DOHH2 (cell line): ENCODE results near the gene RALA.

Experiments used
- H3F3A ChIP-seq: fragments of 200-600 bp; sonication (generic), shearing (Covaris generic); 2 replicates; pipeline ENCODE4 v1.6.0; 2016; ENCODE audit warnings: antibody characterized with exemption, mild to moderate bottlenecking; ENCODE audit not compliant: control insufficient read depth, insufficient read depth
- H3K27ac ChIP-seq: fragments of 200-600 bp; sonication (generic); 2 replicates; pipeline ENCODE4 v1.5.1; 2014; ENCODE audit warnings: low read depth, mild to moderate bottlenecking, low read length, moderate library complexity
- H3K27me3 ChIP-seq: fragments of 200-600 bp; sonication (generic); 2 replicates; pipeline ENCODE4 v1.6.1; 2014; ENCODE audit warnings: mild to moderate bottlenecking, low read length, mixed read lengths; ENCODE audit not compliant: control insufficient read depth
- H3K36me3 ChIP-seq: fragments of 200-600 bp; sonication (generic); 2 replicates; pipeline ENCODE4 v1.6.1; 2014; ENCODE audit warnings: mild to moderate bottlenecking, low read length, moderate library complexity, mixed read lengths; ENCODE audit not compliant: control insufficient read depth
- H3K4me1 ChIP-seq: fragments of 200-600 bp; sonication (generic); 2 replicates; pipeline ENCODE4 v1.6.1; 2014; ENCODE audit warnings: mild to moderate bottlenecking, low read length, mixed read lengths; ENCODE audit not compliant: control insufficient read depth
- H3K4me2 ChIP-seq: fragments of 200-600 bp; sonication (generic); 2 replicates; pipeline ENCODE4 v1.6.0; 2014; ENCODE audit warnings: mild to moderate bottlenecking, low read length, moderate library complexity
- H3K4me3 ChIP-seq: fragments of 200-600 bp; sonication (generic); 2 replicates; pipeline ENCODE4 v1.5.1; 2014; ENCODE audit warnings: mild to moderate bottlenecking, low read length, mixed read lengths
- H3K79me2 ChIP-seq: fragments of 200-600 bp; sonication (generic); 2 replicates; pipeline ENCODE4 v1.6.1; 2014; ENCODE audit warnings: mild to moderate bottlenecking, low read length, mixed read lengths; ENCODE audit not compliant: control insufficient read depth
- H3K9me2 ChIP-seq: fragments of 200-600 bp; sonication (generic); replicated peaks from 2 replicates; pipeline ENCODE4 v1.6.1; 2014; ENCODE audit warnings: mild to moderate bottlenecking, low read length, mixed read lengths; ENCODE audit not compliant: control insufficient read depth
- H3K9me3 ChIP-seq: fragments of 200-600 bp; sonication (generic); 2 replicates; pipeline ENCODE4 v1.6.1; 2014; ENCODE audit warnings: antibody characterized with exemption, low read length, mixed read lengths; ENCODE audit not compliant: control insufficient read depth, insufficient read depth
- H4K20me1 ChIP-seq: fragments of 200-600 bp; sonication (generic); 2 replicates; pipeline ENCODE4 v1.6.0; 2014; ENCODE audit warnings: low read depth, mild to moderate bottlenecking, antibody characterized with exemption, low read length, moderate library complexity; ENCODE audit not compliant: control insufficient read depth, insufficient read depth
- EZH2phosphoT487 ChIP-seq: fragments of 200-600 bp; sonication (generic); IDR thresholded peaks from 2 replicates; pipeline ENCODE4 v1.6.1; 2017; ENCODE audit warnings: borderline replicate concordance, mild to moderate bottlenecking, antibody characterized with exemption, low read length, moderate library complexity, mixed read lengths
- TF ChIP-seq, protein P1 (sequence below): fragments of 200-600 bp; sonication (generic); IDR thresholded peaks from one replicate; pipeline ENCODE4 v1.5.1; 2014; ENCODE audit warnings: antibody characterized with exemption, mild to moderate bottlenecking, low read depth, low read length; ENCODE audit not compliant: poor library complexity, severe bottlenecking

Gene RALA

DNA sequence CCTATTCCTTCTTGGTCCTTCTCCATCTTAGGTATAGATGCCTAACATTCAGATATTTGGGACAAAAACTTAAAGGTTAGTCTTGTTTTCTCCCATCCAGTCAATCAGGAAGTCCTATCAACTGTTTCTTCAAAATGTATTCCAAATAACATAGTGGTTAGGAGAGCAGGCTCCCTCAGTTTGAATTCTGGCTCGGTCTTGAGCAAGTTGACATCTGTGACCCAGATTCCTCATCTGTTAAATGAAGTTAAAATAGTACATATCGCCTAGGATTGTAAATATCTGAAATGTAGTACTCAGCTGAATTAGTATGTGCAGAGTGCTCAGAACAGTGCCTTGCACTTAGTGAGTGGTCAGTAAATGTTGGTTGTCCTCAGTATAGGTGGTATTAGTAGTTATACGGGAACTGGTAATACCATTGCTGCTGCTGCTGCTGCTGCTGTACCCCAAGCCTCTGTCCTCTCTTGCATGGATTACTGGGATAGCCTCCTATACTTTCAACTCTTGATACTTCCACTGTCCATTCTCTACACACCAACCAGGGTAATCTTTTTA lies 58.6 kb downstream of the RALA start:
- Histone ChIP-seq H3F3A (no peaks in the 10 kb centered on the region), H4K20me1 (no peaks in the 10 kb centered on the region), H3K9me2 (no peaks in the 10 kb centered on the region), H3K79me2 (peaks cover 47% of the 10 kb centered on the region), H3K4me1 (0 out of 2 replicates have a peak, but pooled peaks cover 3% of the 10 kb centered on the region), H3K9me3 (peaks cover 1% of the 10 kb centered on the region; the same call in 1 of the 2 replicates), H3K27ac (no peak overlapping the region), H3K4me2 (no peak overlapping the region), H3K36me3 (no peaks in the 10 kb centered on the region), H3K27me3 (no peaks in the 10 kb centered on the region), H3K4me3 (no peak overlapping the region)
- no peak for TF ChIP-seq EZH2phosphoT487
- TF ChIP-seq, protein P1, sequence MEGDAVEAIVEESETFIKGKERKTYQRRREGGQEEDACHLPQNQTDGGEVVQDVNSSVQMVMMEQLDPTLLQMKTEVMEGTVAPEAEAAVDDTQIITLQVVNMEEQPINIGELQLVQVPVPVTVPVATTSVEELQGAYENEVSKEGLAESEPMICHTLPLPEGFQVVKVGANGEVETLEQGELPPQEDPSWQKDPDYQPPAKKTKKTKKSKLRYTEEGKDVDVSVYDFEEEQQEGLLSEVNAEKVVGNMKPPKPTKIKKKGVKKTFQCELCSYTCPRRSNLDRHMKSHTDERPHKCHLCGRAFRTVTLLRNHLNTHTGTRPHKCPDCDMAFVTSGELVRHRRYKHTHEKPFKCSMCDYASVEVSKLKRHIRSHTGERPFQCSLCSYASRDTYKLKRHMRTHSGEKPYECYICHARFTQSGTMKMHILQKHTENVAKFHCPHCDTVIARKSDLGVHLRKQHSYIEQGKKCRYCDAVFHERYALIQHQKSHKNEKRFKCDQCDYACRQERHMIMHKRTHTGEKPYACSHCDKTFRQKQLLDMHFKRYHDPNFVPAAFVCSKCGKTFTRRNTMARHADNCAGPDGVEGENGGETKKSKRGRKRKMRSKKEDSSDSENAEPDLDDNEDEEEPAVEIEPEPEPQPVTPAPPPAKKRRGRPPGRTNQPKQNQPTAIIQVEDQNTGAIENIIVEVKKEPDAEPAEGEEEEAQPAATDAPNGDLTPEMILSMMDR: no peak

DNA sequence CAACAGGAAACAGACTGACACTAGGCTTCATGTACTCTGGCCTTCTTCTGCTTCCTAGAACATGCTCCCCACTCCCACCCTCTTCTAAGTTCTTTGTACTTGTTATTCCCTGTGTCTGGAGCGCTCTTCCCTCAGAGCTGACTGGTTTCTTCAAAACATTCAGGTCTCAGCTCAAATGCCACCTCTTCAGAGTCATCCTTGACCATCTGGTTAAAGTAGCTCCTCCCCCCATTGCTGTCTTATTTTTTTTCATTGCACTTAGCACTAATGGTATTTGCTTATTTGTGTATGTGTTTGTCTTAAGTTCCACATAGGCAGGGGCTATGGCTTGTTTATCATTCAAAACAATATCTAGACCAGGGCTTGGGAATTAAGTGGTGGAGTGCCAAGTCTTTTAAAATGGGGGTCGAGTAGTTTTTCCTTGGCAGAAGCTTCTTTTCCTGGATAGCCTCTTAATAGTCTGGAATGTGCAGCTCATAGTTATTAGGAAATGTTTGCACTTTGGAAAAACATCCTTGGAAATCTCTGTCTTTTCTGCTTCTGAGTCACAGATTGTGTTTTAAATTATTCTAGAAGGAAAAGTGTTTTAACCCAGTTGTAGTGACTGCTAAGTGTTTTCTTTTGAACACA lies 60.0 kb downstream of the RALA start:
- no peaks in the 10 kb centered on the region for H3F3A ChIP-seq
- no peaks in the 10 kb centered on the region for H3K9me3 ChIP-seq
- no peaks in the 10 kb centered on the region for H3K9me2 ChIP-seq
- TF ChIP-seq EZH2phosphoT487: no peak
- TF ChIP-seq, protein P1: no peak
- no peaks in the 10 kb centered on the region for H4K20me1 ChIP-seq
- peaks cover 8% of the 10 kb centered on the region; the same call in 1 of the 2 replicates for H3K36me3 ChIP-seq
- H3K4me3 ChIP-seq: no peak overlapping the region
- 0 out of 2 replicates have a peak, but pooled peaks cover 3% of the 10 kb centered on the region for H3K4me1 ChIP-seq
- peaks cover 44% of the 10 kb centered on the region for H3K79me2 ChIP-seq
- H3K27ac ChIP-seq: no peak overlapping the region
- no peaks in the 10 kb centered on the region for H3K27me3 ChIP-seq
- H3K4me2 ChIP-seq: no peak overlapping the region

DNA sequence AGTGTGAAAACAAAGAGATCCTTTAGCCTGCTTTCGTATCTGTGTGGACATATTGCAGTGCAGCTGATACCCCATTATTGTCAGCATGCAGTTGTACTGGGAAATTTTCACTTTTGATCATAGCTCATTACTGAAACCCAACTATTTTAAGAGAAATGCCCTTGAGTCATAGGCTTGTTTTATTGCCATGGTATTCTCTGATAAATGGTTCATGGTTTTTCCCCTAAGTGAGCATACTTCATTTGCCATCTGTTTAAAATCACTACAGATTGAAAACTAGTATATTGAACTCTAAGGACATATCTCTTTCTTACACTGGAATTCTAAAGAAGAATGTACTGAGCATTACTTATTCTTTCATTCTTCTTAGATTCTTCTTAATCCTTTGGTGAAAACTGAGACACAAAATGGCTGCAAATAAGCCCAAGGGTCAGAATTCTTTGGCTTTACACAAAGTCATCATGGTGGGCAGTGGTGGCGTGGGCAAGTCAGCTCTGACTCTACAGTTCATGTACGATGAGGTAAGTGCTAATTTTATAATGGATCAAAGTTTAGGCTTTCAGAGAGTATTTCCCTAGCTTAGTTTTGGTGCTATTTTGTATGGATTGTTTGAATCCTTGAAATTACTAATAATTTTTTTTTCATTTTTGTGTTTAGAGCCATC lies 63.0 kb downstream of the RALA start:
- H3K4me3 ChIP-seq: no peak overlapping the region
- no peaks in the 10 kb centered on the region for H3K9me3 ChIP-seq
- H3K27me3 ChIP-seq: no peaks in the 10 kb centered on the region
- H3K27ac ChIP-seq: no peak overlapping the region
- H3K79me2 ChIP-seq: peaks cover 31% of the 10 kb centered on the region
- H3K4me2 ChIP-seq: no peak overlapping the region
- H3K4me1 ChIP-seq: no peaks in the 10 kb centered on the region
- H3F3A ChIP-seq: no peaks in the 10 kb centered on the region
- no peak for TF ChIP-seq EZH2phosphoT487
- TF ChIP-seq, protein P1: no peak
- H4K20me1 ChIP-seq: no peaks in the 10 kb centered on the region
- peaks cover 15% of the 10 kb centered on the region for H3K36me3 ChIP-seq
- H3K9me2 ChIP-seq: no peaks in the 10 kb centered on the region
